Smooth muscle cell (in vitro differentiated cells): ENCODE data around the gene ZSCAN12. TPM values are rescaled to one million over a fixed set of nuclear protein-coding genes. Genes with fewer than 3 reads are reported as not detected.

ENCODE experiments used
- DNase-seq: peaks from one replicate; lab custom pipeline; 2025; ENCODE audit not compliant: unreplicated experiment; lab: John Stamatoyannopoulos, UW
- H2AFZ ChIP-seq: fragments of 200-600 bp; sonication (generic); 2 replicates; pipeline ENCODE4 v1.6.0; 2016; ENCODE audit warnings: antibody characterized with exemption, low read depth, mild to moderate bottlenecking
- H3F3A ChIP-seq: fragments of 200-600 bp; sonication (generic); 2 replicates; pipeline ENCODE4 v1.6.0; 2017; ENCODE audit warnings: antibody characterized with exemption, low read depth
- H3K27ac ChIP-seq: fragments of 200-600 bp; sonication (generic); 2 replicates; pipeline ENCODE4 v1.5.1; 2016; ENCODE audit warnings: low read depth, mild to moderate bottlenecking
- H3K27me3 ChIP-seq: fragments of 200-600 bp; sonication (generic); 2 replicates; pipeline ENCODE4 v1.6.1; 2016; ENCODE audit warnings: low read depth, mild to moderate bottlenecking
- H3K36me3 ChIP-seq: fragments of 200-600 bp; sonication (generic); 2 replicates; pipeline ENCODE4 v1.5.1; 2016; ENCODE audit warnings: low read depth
- H3K4me1 ChIP-seq: fragments of 200-600 bp; sonication (generic); 2 replicates; pipeline ENCODE4 v1.5.1; 2016; ENCODE audit warnings: low read depth
- H3K4me2 ChIP-seq: fragments of 200-600 bp; sonication (generic); 2 replicates; pipeline ENCODE4 v1.6.0; 2016; ENCODE audit warnings: mild to moderate bottlenecking
- H3K4me3 ChIP-seq: fragments of 200-600 bp; sonication (generic); 2 replicates; pipeline ENCODE4 v1.5.1; 2016; ENCODE audit warnings: mild to moderate bottlenecking
- H3K79me2 ChIP-seq: fragments of 200-600 bp; sonication (generic); 2 replicates; pipeline ENCODE4 v1.6.0; 2016; ENCODE audit warnings: low read depth, mild to moderate bottlenecking
- H3K9ac ChIP-seq: fragments of 200-600 bp; sonication (generic); 2 replicates; pipeline ENCODE4 v1.6.0; 2016; ENCODE audit warnings: low read depth
- H3K9me3 ChIP-seq: fragments of 200-600 bp; sonication (generic); replicated peaks from 2 replicates; pipeline ENCODE4 v1.5.1; 2016; ENCODE audit warnings: low read depth
- H4K20me1 ChIP-seq: fragments of 200-600 bp; sonication (generic); 2 replicates; pipeline ENCODE4 v1.6.0; 2016; ENCODE audit warnings: low read depth
- WGBS: methylation state at CpG from one replicate; pipeline ENCODE4 v1.1.7; 2016; ENCODE audit warnings: low lambda C conversion rate; 5-methylcytosine and 5-hydroxymethylcytosine counted together
- polyA plus RNA-seq: library from polyadenylated mRNA; unstranded; fragments of >200 nt; fragmentation: Nextera tagmentation; extraction: Ambion mirVana; gene quantifications from 2 replicates; pipeline ENCODE4 v1.2.1, GENCODE V29; 2016
- total RNA-seq: library from RNA; depleted of rRNA; stranded (reverse); fragments of >200 nt; gene quantifications from 2 replicates; pipeline ENCODE4 v1.2.3, GENCODE V29; 2014
- TF ChIP-seq, protein P1 (sequence below): fragments of 200-600 bp; sonication (generic); IDR thresholded peaks from 2 replicates; pipeline ENCODE4 v1.5.1; 2017; ENCODE audit warnings: borderline replicate concordance, mild to moderate bottlenecking, antibody characterized with exemption; ENCODE audit not compliant: insufficient read depth, poor library complexity, severe bottlenecking

Gene ZSCAN12
- total and polyA plus RNA-seq, 2 experiments from 2014 or later = 1.3 to 6.8 TPM

- peak; percentile 62 for DNase-seq
- peaks cover 22% of the 10 kb centered on the region for H3K79me2 ChIP-seq
- 25% methylated on average over 19 of the region's 19 CpGs for WGBS
Measured at GRCh38 chr6:28355743-28356665, 43.5 kb downstream of the ZSCAN12 start.

DNA sequence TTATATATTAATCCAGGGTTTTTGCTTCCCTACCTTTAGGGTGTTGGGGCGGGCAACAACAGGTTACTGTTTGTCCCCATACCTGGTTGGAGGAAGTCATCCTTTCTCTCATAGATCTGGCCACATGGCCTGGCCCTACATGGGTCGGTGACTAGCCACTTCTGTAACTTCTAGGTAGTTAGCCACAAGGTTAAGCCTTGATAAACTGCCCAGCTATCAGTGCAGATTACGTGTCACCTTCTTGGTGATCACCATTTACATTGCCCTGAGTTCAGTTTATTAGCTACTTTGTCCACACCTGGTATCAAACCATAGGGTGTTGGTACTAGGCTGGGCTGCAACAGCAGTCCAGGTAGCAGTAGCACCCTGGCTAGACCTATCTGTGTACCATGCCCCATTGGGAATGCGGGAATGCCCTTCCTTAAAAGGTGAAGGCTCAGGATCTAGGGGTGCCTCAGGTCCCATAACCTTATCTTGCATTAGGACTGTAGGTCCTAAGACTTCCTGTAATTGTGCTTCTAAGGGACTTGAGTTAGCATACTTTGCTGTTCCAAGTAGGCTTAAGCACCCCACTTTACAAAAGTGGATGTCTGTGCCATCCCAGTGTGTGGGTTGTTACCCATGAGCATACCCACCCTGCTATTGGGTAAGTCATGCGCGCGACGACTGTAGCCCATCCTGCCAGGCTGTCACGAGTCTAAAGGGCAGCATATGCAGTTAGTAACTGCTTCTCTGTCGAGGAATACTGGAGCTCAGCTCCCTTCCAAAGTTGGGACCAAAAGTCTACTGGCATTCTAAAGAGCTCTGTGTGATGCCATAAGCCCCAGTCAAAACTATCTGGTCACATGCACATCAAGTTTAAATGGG is 44.6 kb downstream of the ZSCAN12 start:
- H3K27ac ChIP-seq = no peak overlapping the region
- peak overlapping the region; percentile 90 for H3K4me2 ChIP-seq
- H3K79me2 ChIP-seq = peaks cover 32% of the 10 kb centered on the region
- TF ChIP-seq, protein P1, sequence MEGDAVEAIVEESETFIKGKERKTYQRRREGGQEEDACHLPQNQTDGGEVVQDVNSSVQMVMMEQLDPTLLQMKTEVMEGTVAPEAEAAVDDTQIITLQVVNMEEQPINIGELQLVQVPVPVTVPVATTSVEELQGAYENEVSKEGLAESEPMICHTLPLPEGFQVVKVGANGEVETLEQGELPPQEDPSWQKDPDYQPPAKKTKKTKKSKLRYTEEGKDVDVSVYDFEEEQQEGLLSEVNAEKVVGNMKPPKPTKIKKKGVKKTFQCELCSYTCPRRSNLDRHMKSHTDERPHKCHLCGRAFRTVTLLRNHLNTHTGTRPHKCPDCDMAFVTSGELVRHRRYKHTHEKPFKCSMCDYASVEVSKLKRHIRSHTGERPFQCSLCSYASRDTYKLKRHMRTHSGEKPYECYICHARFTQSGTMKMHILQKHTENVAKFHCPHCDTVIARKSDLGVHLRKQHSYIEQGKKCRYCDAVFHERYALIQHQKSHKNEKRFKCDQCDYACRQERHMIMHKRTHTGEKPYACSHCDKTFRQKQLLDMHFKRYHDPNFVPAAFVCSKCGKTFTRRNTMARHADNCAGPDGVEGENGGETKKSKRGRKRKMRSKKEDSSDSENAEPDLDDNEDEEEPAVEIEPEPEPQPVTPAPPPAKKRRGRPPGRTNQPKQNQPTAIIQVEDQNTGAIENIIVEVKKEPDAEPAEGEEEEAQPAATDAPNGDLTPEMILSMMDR = no peak
- WGBS = 91% methylated on average over 10 of the region's 10 CpGs
- no peak for DNase-seq
- H2AFZ ChIP-seq = no peak overlapping the region
- no peaks in the 10 kb centered on the region for H3K36me3 ChIP-seq
- peak overlapping the region; percentile 19 for H3K9ac ChIP-seq
- H3K27me3 ChIP-seq = no peaks in the 10 kb centered on the region
- no peaks in the 10 kb centered on the region for H3F3A ChIP-seq
- H3K9me3 ChIP-seq = no peaks in the 10 kb centered on the region
- peaks cover 8% of the 10 kb centered on the region for H3K4me1 ChIP-seq
- H3K4me3 ChIP-seq = peak overlapping the region; percentile 63
- peaks cover 5% of the 10 kb centered on the region for H4K20me1 ChIP-seq

More at GRCh38 chr6:28355743-28356665, 43.5 kb downstream of the ZSCAN12 start:
- TF ChIP-seq, protein P1 = peak; percentile 70
- peaks cover 5% of the 10 kb centered on the region for H4K20me1 ChIP-seq
- H3K4me1 ChIP-seq = peaks cover under 1% of the 10 kb centered on the region
- peaks cover 1% of the 10 kb centered on the region for H3K36me3 ChIP-seq
- no peaks in the 10 kb centered on the region for H3F3A ChIP-seq
- H3K27ac ChIP-seq = peak overlapping the region; percentile 64
- H3K9ac ChIP-seq = peak overlapping the region; percentile 19
- peak overlapping the region; percentile 63 for H3K4me3 ChIP-seq
- no peaks in the 10 kb centered on the region for H3K27me3 ChIP-seq
- H3K4me2 ChIP-seq = peak overlapping the region; percentile 90
- no peaks in the 10 kb centered on the region for H3K9me3 ChIP-seq
- H2AFZ ChIP-seq = peak overlapping the region; percentile 82

- TF ChIP-seq, protein P1 = no peak
- Histone ChIP-seq H3K4me2 (no peak overlapping the region), H4K20me1 (peaks cover 5% of the 10 kb centered on the region), H3K36me3 (no peaks in the 10 kb centered on the region), H3K79me2 (peaks cover 32% of the 10 kb centered on the region), H2AFZ (no peak overlapping the region), H3K4me3 (no peak overlapping the region), H3K27ac (no peak overlapping the region), H3K9ac (no peak overlapping the region), H3K9me3 (no peaks in the 10 kb centered on the region), H3K27me3 (no peaks in the 10 kb centered on the region), H3F3A (no peaks in the 10 kb centered on the region), H3K4me1 (peaks cover 8% of the 10 kb centered on the region)
- no peak for DNase-seq
- 85% methylated on average over 11 of the region's 11 CpGs for WGBS
Measured at GRCh38 chr6:28353981-28354676, 45.4 kb downstream of the ZSCAN12 start.
